Measurements from ENCODE around the gene C1QTNF6.

- TF ChIP-seq POLR2AphosphoS5 (IDR thresholded peaks at IDR 0.05; ENCODE audit: low read depth): no peak
- TF ChIP-seq, protein P1, sequence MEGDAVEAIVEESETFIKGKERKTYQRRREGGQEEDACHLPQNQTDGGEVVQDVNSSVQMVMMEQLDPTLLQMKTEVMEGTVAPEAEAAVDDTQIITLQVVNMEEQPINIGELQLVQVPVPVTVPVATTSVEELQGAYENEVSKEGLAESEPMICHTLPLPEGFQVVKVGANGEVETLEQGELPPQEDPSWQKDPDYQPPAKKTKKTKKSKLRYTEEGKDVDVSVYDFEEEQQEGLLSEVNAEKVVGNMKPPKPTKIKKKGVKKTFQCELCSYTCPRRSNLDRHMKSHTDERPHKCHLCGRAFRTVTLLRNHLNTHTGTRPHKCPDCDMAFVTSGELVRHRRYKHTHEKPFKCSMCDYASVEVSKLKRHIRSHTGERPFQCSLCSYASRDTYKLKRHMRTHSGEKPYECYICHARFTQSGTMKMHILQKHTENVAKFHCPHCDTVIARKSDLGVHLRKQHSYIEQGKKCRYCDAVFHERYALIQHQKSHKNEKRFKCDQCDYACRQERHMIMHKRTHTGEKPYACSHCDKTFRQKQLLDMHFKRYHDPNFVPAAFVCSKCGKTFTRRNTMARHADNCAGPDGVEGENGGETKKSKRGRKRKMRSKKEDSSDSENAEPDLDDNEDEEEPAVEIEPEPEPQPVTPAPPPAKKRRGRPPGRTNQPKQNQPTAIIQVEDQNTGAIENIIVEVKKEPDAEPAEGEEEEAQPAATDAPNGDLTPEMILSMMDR (IDR thresholded peaks at IDR 0.05; ENCODE audit: insufficient read depth, low read length): no peak
- TF ChIP-seq, protein P2, sequence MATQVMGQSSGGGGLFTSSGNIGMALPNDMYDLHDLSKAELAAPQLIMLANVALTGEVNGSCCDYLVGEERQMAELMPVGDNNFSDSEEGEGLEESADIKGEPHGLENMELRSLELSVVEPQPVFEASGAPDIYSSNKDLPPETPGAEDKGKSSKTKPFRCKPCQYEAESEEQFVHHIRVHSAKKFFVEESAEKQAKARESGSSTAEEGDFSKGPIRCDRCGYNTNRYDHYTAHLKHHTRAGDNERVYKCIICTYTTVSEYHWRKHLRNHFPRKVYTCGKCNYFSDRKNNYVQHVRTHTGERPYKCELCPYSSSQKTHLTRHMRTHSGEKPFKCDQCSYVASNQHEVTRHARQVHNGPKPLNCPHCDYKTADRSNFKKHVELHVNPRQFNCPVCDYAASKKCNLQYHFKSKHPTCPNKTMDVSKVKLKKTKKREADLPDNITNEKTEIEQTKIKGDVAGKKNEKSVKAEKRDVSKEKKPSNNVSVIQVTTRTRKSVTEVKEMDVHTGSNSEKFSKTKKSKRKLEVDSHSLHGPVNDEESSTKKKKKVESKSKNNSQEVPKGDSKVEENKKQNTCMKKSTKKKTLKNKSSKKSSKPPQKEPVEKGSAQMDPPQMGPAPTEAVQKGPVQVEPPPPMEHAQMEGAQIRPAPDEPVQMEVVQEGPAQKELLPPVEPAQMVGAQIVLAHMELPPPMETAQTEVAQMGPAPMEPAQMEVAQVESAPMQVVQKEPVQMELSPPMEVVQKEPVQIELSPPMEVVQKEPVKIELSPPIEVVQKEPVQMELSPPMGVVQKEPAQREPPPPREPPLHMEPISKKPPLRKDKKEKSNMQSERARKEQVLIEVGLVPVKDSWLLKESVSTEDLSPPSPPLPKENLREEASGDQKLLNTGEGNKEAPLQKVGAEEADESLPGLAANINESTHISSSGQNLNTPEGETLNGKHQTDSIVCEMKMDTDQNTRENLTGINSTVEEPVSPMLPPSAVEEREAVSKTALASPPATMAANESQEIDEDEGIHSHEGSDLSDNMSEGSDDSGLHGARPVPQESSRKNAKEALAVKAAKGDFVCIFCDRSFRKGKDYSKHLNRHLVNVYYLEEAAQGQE (IDR thresholded peaks at IDR 0.05; ENCODE audit: insufficient replicate concordance, low read depth): no peak
These were observed 38.5 kb upstream of the C1QTNF6 start for GRCh38 chr22:37226514-37226913.
